Heart left ventricle (tissue), 13 donors: ENCODE measurements around the gene MED25.

Experiments
- CTCF ChIP-seq, 12 donors: fragments of 200-600 bp; sonication (generic) in 4 of 12; IDR thresholded peaks; one replicate each; pipeline versions ENCODE4 v1.5.0 to v1.8.0; 2018 to 2022; ENCODE audit warnings: antibody characterized with exemption in 12 of 12, mild to moderate bottlenecking in 5 of 12
- POLR2A ChIP-seq, 2 donors: fragments of 450-650 bp; IDR thresholded peaks; one replicate each; pipeline ENCODE4 v1.6.1; 2017; ENCODE audit warnings: antibody characterized with exemption in 2 of 2, mild to moderate bottlenecking in 2 of 2, moderate library complexity in 2 of 2
- donor health status: ischemic (EF 13 %, LVEDD 7.1; RV severe dilation, severe dysfunction).
- donor health status: DM: no; HTN: yes; CAD: no.
- donor health status: DM: no; HTN: no; CAD: no.
- donor health status: ischemic (EF 25% LVEDD 6.9; RV normal size, moderate dysfunction).
- donor health status: ischemic (EF 25% LVEDD 5.7; RV mildly dilated, moderate dysfunction).
- donor health status: ischemic (EF 35%, LVEDD 5.7; RV mildly dilated, moderate dysfunction).
- donor health status: nonischemic (EF 11% LVEDD 7.7; RV severe dilation, severe dysfunction).
- donor health status: DM: yes; HTN: yes; CAD: no.
- donor health status: PGD.
- donor health status: ischemic (EF 29% LVEDD 5.4; RV normal size, mild dysfunction).
- donor health status: nonischemic (EF 23%, LVEDD 6.1; RV moderate dilation, normal function).

DNA sequence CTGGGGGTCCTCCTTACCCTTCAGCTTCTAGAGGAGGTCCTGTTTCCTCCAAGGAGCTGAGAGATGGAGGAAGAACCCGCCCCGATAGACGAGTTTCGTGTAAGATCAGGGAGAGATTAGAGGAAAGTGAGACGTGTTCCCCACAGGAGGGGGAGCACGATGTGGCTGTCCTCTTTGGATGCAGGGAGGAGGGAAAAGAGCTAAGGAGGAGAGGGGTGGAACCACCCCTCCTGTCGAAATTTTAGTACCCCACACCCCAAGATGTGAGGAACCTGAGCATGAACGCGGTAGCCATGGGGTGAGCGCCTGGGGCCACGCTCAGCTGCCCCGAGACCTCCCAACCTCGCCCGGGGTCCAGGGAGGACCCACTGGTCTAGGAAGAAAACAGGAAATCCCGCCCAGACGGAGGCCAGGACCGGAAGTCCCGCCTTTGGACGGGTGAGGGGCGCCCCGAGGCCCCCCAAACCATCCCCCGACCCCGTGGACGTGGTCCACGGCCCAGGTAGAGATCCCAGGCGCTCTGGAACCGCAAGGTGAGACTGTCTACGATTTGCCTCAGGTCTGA is 57.9 kb downstream of the MED25 start:
- no peak for TF ChIP-seq CTCF (IDR thresholded peaks at IDR 0.05)
- TF ChIP-seq POLR2A (IDR thresholded peaks at IDR 0.05), result no peak
